Parathyroid adenoma (tissue), 2 donors: ENCODE measurements around the gene C19orf81.

Experiments
- H2AFZ ChIP-seq: fragments of 300-600 bp; sonication (generic); one replicate; pipeline ENCODE4 v1.7.0; 2017; ENCODE audit warnings: antibody characterized with exemption, mild to moderate bottlenecking
- H3K27ac ChIP-seq: fragments of 300-600 bp; sonication (generic); one replicate; pipeline ENCODE4 v1.7.0; 2017
- H3K27me3 ChIP-seq: fragments of 300-600 bp; sonication (generic); one replicate; pipeline ENCODE4 v1.7.0; 2017; ENCODE audit warnings: low read length; ENCODE audit not compliant: control insufficient read depth, insufficient read depth
- H3K36me3 ChIP-seq: fragments of 300-600 bp; sonication (generic); one replicate; pipeline ENCODE4 v1.7.0; 2017; ENCODE audit warnings: low read length; ENCODE audit not compliant: control insufficient read depth, insufficient read depth
- H3K4me1 ChIP-seq: fragments of 300-600 bp; sonication (generic); one replicate; pipeline ENCODE4 v1.7.0; 2017; ENCODE audit warnings: control low read depth
- H3K4me2 ChIP-seq: fragments of 300-600 bp; sonication (generic); one replicate; pipeline ENCODE4 v1.7.0; 2017; ENCODE audit warnings: low read length
- H3K4me3 ChIP-seq: fragments of 300-600 bp; sonication (generic); one replicate; pipeline ENCODE4 v1.7.0; 2017; ENCODE audit warnings: low read depth, low read length
- H3K79me2 ChIP-seq: fragments of 300-600 bp; sonication (generic); one replicate; pipeline ENCODE4 v1.7.0; 2017; ENCODE audit warnings: control low read depth
- H3K9ac ChIP-seq: fragments of 300-600 bp; sonication (generic); one replicate; pipeline ENCODE4 v1.7.0; 2017; ENCODE audit warnings: mild to moderate bottlenecking
- H3K9me3 ChIP-seq: fragments of 300-600 bp; sonication (generic); one replicate; pipeline ENCODE4 v1.7.0; 2017; ENCODE audit warnings: low read length; ENCODE audit not compliant: control insufficient read depth
- TF ChIP-seq, protein P1 (sequence below): fragments of 300-600 bp; sonication (generic); IDR thresholded peaks from one replicate; pipeline ENCODE4 v1.7.0; 2017; ENCODE audit warnings: antibody characterized with exemption, mild to moderate bottlenecking
- donor health status: primary hyperparathyroidism.

Gene C19orf81

DNA sequence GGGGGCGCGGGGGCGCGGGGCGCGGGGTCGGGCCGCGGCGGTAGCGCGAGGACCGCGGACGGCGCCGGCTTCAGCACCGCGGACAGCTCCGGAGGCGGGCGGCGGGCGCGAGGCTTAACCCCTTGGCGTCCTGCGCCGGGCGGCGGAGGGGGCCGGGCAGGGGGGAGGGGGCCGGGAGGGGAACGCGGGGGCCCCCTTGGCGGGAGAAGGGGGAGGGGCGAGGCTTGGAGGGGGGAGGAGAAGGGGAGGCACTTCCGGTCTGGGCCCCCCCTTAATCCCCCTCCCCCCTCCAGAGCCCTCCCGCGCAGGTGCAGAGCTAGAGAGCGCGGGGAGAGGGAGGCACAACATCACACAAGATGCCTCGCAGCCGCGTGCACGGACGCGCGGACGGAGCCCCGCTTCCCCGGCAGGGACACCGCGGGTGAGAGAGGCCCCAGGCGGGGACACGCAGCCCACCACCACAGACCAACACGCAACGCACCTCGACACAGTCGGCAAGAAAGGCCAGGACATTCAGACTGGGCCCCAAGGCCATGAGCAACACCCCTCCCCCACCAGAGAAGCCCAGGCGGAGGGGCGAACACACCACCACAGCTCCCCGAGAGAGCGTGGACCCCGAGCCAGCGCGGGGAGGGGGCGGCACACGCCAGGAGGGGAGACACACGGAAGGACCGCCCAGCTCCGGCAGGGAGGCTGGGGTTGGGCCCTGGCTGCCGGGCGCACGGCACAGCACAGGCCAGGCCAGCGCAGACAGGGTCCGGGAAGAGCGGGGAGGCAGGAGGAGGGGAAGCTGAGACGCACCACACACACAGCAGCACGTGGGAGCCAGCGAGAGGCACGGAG is 46.2 kb downstream of the C19orf81 start:
- H3K27me3 ChIP-seq, result peaks cover 3% of the 10 kb centered on the region
- TF ChIP-seq, protein P1, sequence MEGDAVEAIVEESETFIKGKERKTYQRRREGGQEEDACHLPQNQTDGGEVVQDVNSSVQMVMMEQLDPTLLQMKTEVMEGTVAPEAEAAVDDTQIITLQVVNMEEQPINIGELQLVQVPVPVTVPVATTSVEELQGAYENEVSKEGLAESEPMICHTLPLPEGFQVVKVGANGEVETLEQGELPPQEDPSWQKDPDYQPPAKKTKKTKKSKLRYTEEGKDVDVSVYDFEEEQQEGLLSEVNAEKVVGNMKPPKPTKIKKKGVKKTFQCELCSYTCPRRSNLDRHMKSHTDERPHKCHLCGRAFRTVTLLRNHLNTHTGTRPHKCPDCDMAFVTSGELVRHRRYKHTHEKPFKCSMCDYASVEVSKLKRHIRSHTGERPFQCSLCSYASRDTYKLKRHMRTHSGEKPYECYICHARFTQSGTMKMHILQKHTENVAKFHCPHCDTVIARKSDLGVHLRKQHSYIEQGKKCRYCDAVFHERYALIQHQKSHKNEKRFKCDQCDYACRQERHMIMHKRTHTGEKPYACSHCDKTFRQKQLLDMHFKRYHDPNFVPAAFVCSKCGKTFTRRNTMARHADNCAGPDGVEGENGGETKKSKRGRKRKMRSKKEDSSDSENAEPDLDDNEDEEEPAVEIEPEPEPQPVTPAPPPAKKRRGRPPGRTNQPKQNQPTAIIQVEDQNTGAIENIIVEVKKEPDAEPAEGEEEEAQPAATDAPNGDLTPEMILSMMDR, result no peak
- H3K79me2 ChIP-seq, result no peaks in the 10 kb centered on the region
- H3K4me1 ChIP-seq, result peaks cover 3% of the 10 kb centered on the region
- H3K4me2 ChIP-seq, result no peak overlapping the region
- no peaks in the 10 kb centered on the region for H3K9me3 ChIP-seq
- H2AFZ ChIP-seq, result peak overlapping the region; percentile 74
- no peak overlapping the region for H3K4me3 ChIP-seq
- no peak overlapping the region for H3K9ac ChIP-seq
- no peak overlapping the region for H3K27ac ChIP-seq
- no peaks in the 10 kb centered on the region for H3K36me3 ChIP-seq

DNA sequence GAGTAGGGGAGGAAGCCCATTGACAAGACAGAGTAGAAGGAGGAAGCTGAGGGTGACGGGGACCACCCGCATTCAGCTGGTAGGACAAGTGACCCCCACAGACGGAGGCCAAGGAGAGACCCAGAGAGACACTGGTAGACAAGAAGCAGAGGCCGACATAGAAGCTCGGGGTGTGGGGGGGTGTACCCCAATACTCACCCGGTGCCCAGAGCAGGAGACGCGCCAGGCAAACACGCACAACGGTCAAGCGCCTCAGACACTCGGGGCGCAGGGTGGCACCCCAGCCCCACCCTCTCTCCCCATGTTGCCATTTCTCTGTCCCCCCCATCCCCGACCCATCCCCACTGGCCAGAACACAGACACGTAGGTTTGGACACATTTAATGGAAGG is 46.8 kb downstream of the C19orf81 start:
- H3K4me3 ChIP-seq, result no peak overlapping the region
- TF ChIP-seq, protein P1, result no peak

DNA sequence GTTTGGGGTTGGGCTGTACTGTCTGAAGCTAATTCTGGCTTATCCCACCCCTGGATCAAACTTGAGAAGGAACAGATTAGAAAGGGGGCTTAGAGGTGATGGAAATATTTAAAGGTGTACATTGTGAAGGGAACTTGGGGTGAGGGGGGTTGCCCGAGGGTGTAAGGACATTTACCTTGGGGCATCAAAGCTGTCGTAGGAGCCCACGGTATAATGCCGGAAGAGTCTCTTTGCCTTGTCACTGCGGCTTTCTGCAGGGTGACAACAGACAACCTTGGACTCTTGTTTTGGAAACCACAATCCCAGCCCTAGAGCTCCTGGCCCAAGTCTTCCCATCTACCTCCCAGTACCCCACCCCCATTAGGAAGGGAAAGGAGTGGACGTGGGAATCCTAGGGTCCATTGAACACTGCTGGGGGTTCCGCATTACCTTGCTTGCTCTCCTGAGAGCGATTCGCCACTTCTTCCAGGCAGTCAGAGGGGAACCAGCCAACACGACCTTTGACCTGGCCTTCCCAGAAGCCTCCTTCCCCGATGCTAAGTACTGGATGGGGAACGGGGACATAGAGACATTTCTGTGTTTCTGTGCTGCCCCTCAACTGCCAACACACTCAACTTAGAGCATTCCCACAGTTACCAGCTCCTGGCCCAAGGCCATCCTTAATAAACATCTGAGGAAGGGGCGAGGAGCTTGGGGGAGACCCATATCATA is 48.3 kb downstream of the C19orf81 start:
- Histone ChIP-seq H3K36me3 (no peaks in the 10 kb centered on the region), H3K4me3 (no peak overlapping the region), H3K79me2 (no peaks in the 10 kb centered on the region), H2AFZ (no peak overlapping the region), H3K4me1 (peaks cover 3% of the 10 kb centered on the region), H3K27ac (no peak overlapping the region), H3K9ac (no peak overlapping the region), H3K4me2 (no peak overlapping the region), H3K9me3 (no peaks in the 10 kb centered on the region), H3K27me3 (peaks cover 3% of the 10 kb centered on the region)
- TF ChIP-seq, protein P1, result no peak

More for the DNA sequence above, 46.8 kb downstream of the C19orf81 start:
- peaks cover 3% of the 10 kb centered on the region for H3K27me3 ChIP-seq
- peak overlapping the region; percentile 74 for H2AFZ ChIP-seq
- H3K9ac ChIP-seq, result no peak overlapping the region
- no peak overlapping the region for H3K27ac ChIP-seq
- H3K9me3 ChIP-seq, result no peaks in the 10 kb centered on the region
- H3K4me1 ChIP-seq, result peaks cover 3% of the 10 kb centered on the region
- no peaks in the 10 kb centered on the region for H3K36me3 ChIP-seq
- no peaks in the 10 kb centered on the region for H3K79me2 ChIP-seq
- no peak overlapping the region for H3K4me2 ChIP-seq

DNA sequence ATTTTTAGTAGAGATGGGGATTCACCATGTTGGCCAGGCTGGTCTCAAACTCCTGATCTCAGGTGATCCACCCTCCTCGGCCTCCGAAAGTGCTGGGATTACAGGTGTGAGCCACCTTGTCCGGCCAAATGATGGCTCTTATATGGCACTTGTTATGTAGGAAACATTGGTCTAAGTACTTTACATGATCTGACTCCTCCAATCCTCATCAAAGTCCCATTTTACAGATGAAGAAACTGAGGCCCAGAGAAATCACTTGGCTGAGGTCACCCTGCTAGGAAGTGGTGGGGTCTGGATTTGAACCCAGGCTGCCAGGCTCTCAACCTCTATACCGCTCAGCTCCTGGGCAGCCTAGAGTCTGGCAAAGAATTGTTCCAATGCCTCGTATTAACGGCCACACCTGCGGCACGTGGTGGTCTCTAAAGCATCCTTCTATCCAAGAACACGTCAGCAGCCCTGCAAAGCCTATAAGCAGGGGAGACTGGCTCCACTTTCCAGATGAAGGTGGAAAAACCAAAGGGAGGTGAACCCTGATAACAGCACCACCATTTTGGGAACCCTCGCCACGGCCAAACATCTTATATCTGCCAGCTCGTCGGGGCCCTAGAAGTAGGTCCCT is 52.2 kb downstream of the C19orf81 start:
- Histone ChIP-seq H3K4me2 (no peak overlapping the region), H3K4me3 (no peak overlapping the region), H3K9ac (no peak overlapping the region), H3K36me3 (no peaks in the 10 kb centered on the region), H2AFZ (no peak overlapping the region), H3K27me3 (no peaks in the 10 kb centered on the region), H3K9me3 (no peaks in the 10 kb centered on the region), H3K79me2 (no peaks in the 10 kb centered on the region), H3K27ac (no peak overlapping the region), H3K4me1 (no peaks in the 10 kb centered on the region)
- TF ChIP-seq, protein P1, result no peak
